ENCODE measurements around the gene FOXN3. TPM values are rescaled to one million over a fixed set of nuclear protein-coding genes. Genes with fewer than 3 reads are reported as not detected.

Gene FOXN3
- total and polyA plus RNA-seq, 2 donors (not counting 3 experiments of a cell fraction or from before 2014, with no cell fraction given) = 16.9 to 41.8 TPM

- TF ChIP-seq GATA2 (IDR thresholded peaks at IDR 0.05; ENCODE audit: insufficient read depth, insufficient read length, low read depth, low read length) (no peak), JUN (IDR thresholded peaks at IDR 0.05; ENCODE audit: borderline replicate concordance, insufficient read depth, insufficient read length, low read depth) (no peak), MYC (IDR thresholded peaks at IDR 0.05; ENCODE audit: low read depth, low read length) (no peak), POLR2A (IDR thresholded peaks at IDR 0.05; ENCODE audit: low read depth, low read length) (no peak), EZH2 (IDR thresholded peaks at IDR 0.05; ENCODE audit: borderline replicate concordance, low read depth, low read length, severe bottlenecking) (no peak), POLR2AphosphoS5 (IDR thresholded peaks at IDR 0.05; ENCODE audit: insufficient read depth, low read depth, low read length) (no peak), MAX (IDR thresholded peaks at IDR 0.05; ENCODE audit: insufficient read depth, insufficient read length) (no peak), CTCF (IDR thresholded peaks at IDR 0.05; ENCODE audit: extremely low read depth in 1 of 2, insufficient read depth in 1 of 2, low read depth in 1 of 2, low read length in 2 of 2) (no peak)
- Histone ChIP-seq H3K9me1 (replicated peaks; ENCODE audit: control insufficient read depth, extremely low read depth, insufficient read depth, low read length) (no peaks in the 10 kb centered on the region), H2AFZ (ENCODE audit: low read depth, low read length) (no peak overlapping the region), H3K27me3 (ENCODE audit: control insufficient read depth in 2 of 2, insufficient read depth in 2 of 2, low read length in 2 of 2) (no peaks in the 10 kb centered on the region), H3K4me3 (replicated peaks in 1 of 3; ENCODE audit: insufficient read depth in 1 of 3, low read depth in 1 of 3, low read length in 3 of 3) (no peak overlapping the region), H3K36me3 (ENCODE audit: control insufficient read depth in 2 of 2, extremely low read depth in 1 of 2, insufficient read depth in 2 of 2, low read length in 2 of 2) (no peaks in the 10 kb centered on the region), H3K9ac (replicated peaks; ENCODE audit: extremely low read depth, insufficient read depth, low read length) (no peak overlapping the region), H3K9me3 (replicated peaks; ENCODE audit: control insufficient read depth, insufficient read depth, low read length) (no peaks in the 10 kb centered on the region), H3K79me2 (ENCODE audit: control insufficient read depth, insufficient read depth, low read length) (no peaks in the 10 kb centered on the region), H3K4me2 (ENCODE audit: insufficient read depth, low read length) (no peak overlapping the region), H3K27ac (ENCODE audit: insufficient read depth, low read depth, low read length) (no peak overlapping the region), H3K4me1 (ENCODE audit: control insufficient read depth, extremely low read depth, insufficient read depth, low read length) (peaks cover 26% of the 10 kb centered on the region), H4K20me1 (replicated peaks; ENCODE audit: control insufficient read depth, extremely low read depth, insufficient read depth, low read length) (no peaks in the 10 kb centered on the region)
- CTCF ChIA-PET = no interaction called here
- no TSS peak for BruUV-seq (replicated peaks)
- intact Hi-C loops (cut with micrococcal nuclease) (no loop called here), dilution Hi-C loops (cut with MboI; ENCODE audit: extremely low pct_ligation_motif_present, low sequenced_read_pairs) (no loop called here)
- no peak for FAIRE-seq
- no peak for DNase-seq (ENCODE audit: low read depth, low spot score)
- POLR2A ChIA-PET = no interaction called here
These were observed 24.2 kb upstream of the FOXN3 start for GRCh38 chr14:89440986-89441909.
